ENCODE data around the gene FNIP2.
"Not testable (repeated sequence)": the region's sequence is repeated elsewhere in the genome, so short reads cannot be mapped to it uniquely, and the experiment has no call there.

The FNIP2 gene

GRCh38 chr4:158814636-158815330, 46.0 kb downstream of the FNIP2 start:
- no peak for DNase-seq (ENCODE audit: low spot score)

- DNase-seq (ENCODE audit: low spot score) = no peak
Observed at GRCh38 chr4:158816955-158817354, 48.1 kb downstream of the FNIP2 start.

GRCh38 chr4:158817562-158818296, 48.9 kb downstream of the FNIP2 start:
- no peak for DNase-seq (ENCODE audit: low spot score)

- DNase-seq (ENCODE audit: low spot score) = no peak
Observed at GRCh38 chr4:158818560-158819140, 49.8 kb downstream of the FNIP2 start.

- no peak for DNase-seq (ENCODE audit: low spot score)
Observed at GRCh38 chr4:158819942-158820786, 51.3 kb downstream of the FNIP2 start.

GRCh38 chr4:158821228-158821971, 52.6 kb downstream of the FNIP2 start:
- no peak for DNase-seq (ENCODE audit: low spot score)

GRCh38 chr4:158822348-158822747, 53.5 kb downstream of the FNIP2 start:
- DNase-seq (ENCODE audit: low spot score) = no peak

GRCh38 chr4:158823461-158823873, 54.6 kb downstream of the FNIP2 start:
- DNase-seq (ENCODE audit: low spot score) = no peak

GRCh38 chr4:158824425-158825274, 55.8 kb downstream of the FNIP2 start:
- no peak for DNase-seq (ENCODE audit: low spot score)

- DNase-seq (ENCODE audit: low spot score) = no peak
Observed at GRCh38 chr4:158825433-158826036, 56.7 kb downstream of the FNIP2 start.

- DNase-seq (ENCODE audit: low spot score) = no peak
Observed at GRCh38 chr4:158826057-158826456, 57.2 kb downstream of the FNIP2 start.

GRCh38 chr4:158826882-158827281, 58.1 kb downstream of the FNIP2 start:
- no peak for DNase-seq (ENCODE audit: low spot score)

GRCh38 chr4:158827543-158827981, 58.7 kb downstream of the FNIP2 start:
- DNase-seq (ENCODE audit: low spot score) = no peak

- DNase-seq (ENCODE audit: low spot score) = not testable (repeated sequence)
Observed at GRCh38 chr4:158828151-158828550, 59.3 kb downstream of the FNIP2 start.

GRCh38 chr4:158829254-158829653, 60.4 kb downstream of the FNIP2 start:
- no peak for DNase-seq (ENCODE audit: low spot score)

GRCh38 chr4:158833602-158834001, 64.8 kb downstream of the FNIP2 start:
- no peak for DNase-seq (ENCODE audit: low spot score)

- no peak for DNase-seq (ENCODE audit: low spot score)
Observed at GRCh38 chr4:158835226-158836001, 66.6 kb downstream of the FNIP2 start.

GRCh38 chr4:158836002-158836369, 67.2 kb downstream of the FNIP2 start:
- DNase-seq (ENCODE audit: low spot score) = no peak

- no peak for DNase-seq (ENCODE audit: low spot score)
Observed at GRCh38 chr4:158836828-158837449, 68.1 kb downstream of the FNIP2 start.

Data from kidney capillary endothelial cell (primary cell).